ENCODE data around the gene ZNF423.

ZNF423 gene

DNA sequence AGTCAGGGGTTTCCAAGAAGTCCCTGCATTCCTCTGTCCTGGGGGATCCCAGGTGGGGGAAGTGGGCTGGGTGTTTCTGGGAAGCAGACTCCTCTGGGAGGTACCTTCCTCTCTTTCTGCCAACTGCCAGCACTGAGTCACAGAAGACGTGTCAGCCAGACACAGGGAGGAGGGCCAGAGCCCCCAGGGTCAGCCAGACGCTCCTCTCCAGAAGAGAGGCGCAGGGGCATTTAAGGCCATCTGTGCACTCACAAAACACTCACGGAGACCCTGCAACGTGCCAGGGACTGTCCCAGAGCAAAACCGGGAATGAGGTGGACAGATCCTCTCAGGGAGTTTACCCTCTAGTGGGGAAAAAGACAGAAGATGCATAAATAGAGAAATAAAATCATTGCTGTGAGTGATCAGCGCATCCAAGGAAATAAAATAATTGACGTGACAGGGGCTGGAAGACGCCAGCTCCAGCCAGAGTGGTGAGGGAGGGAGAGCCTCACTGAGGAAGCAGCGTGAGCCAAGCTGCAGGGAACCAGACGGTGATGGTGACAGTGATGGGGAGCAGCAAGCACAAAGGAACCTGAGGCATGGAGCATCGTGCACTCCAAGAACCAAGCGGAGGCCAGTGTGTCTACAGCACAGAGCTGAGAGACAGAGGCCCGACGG, 105.4 kb downstream of the ZNF423 start:
- H3K36me3 ChIP-seq (ENCODE audit: control insufficient read depth, insufficient read depth, low read length): no peaks in the 10 kb centered on the region
- no peak overlapping the region for H3K4me3 ChIP-seq (ENCODE audit: low read depth, low read length)
- peaks cover 41% of the 10 kb centered on the region for H3K4me1 ChIP-seq (ENCODE audit: control insufficient read depth, insufficient read depth, low read length)
- H3K27me3 ChIP-seq (ENCODE audit: control insufficient read depth, insufficient read depth, low read length): no peaks in the 10 kb centered on the region
- H3K27ac ChIP-seq (ENCODE audit: low read depth, low read length): no peak overlapping the region
- H3K9ac ChIP-seq (ENCODE audit: low read length): no peak overlapping the region
- H3K9me3 ChIP-seq (ENCODE audit: control insufficient read depth, insufficient read depth, low read depth, low read length): no peaks in the 10 kb centered on the region

DNA sequence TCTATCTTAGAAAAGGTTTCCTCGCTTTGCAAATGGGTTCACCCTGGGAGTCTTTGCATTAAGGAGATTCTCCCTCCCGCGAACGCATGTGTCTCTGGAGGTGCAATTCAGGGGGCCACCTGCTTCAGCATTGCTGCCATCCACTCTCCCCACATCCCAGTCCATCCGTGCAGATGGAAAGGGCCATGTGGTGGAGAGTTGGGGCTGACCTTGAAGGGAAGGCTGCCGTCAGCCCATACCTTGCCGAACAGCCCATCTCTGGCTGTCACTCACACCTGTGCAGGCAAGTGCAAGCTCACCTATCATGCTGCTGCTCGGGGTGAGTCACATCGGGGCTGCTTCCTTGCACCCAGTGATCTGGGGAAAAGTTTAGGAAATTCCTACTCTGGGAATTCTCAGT, 106.1 kb downstream of the ZNF423 start:
- Histone ChIP-seq H3K27me3 (ENCODE audit: control insufficient read depth, insufficient read depth, low read length) (no peaks in the 10 kb centered on the region), H3K9ac (ENCODE audit: low read length) (no peak overlapping the region), H3K27ac (ENCODE audit: low read depth, low read length) (no peak overlapping the region), H3K36me3 (ENCODE audit: control insufficient read depth, insufficient read depth, low read length) (no peaks in the 10 kb centered on the region), H3K4me3 (ENCODE audit: low read depth, low read length) (no peak overlapping the region), H3K4me1 (ENCODE audit: control insufficient read depth, insufficient read depth, low read length) (peaks cover 35% of the 10 kb centered on the region), H3K9me3 (ENCODE audit: control insufficient read depth, insufficient read depth, low read depth, low read length) (no peaks in the 10 kb centered on the region)

DNA sequence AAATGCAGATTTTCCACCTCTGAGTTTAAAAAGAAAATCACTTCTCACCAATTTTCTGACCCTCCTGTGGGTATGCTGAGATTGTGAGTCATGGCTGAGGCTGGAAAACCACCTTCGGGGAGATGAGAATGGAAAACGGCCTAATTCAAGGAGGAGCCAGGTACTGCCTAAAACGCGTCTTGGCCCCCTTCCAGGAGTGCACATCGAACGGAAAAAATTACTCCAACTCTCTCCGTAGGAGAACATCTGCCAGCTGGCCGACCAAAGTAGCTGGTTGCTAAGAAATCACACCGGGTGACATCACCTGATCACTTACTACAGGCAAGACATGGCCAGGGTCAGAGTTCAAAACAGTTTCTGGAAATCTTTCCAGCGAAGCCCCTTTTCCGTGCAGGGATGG, 107.6 kb downstream of the ZNF423 start:
- Histone ChIP-seq H3K27ac (ENCODE audit: low read depth, low read length) (no peak overlapping the region), H3K9me3 (ENCODE audit: control insufficient read depth, insufficient read depth, low read depth, low read length) (no peaks in the 10 kb centered on the region), H3K9ac (ENCODE audit: low read length) (no peak overlapping the region), H3K4me3 (ENCODE audit: low read depth, low read length) (no peak overlapping the region), H3K36me3 (ENCODE audit: control insufficient read depth, insufficient read depth, low read length) (no peaks in the 10 kb centered on the region), H3K27me3 (ENCODE audit: control insufficient read depth, insufficient read depth, low read length) (no peaks in the 10 kb centered on the region), H3K4me1 (ENCODE audit: control insufficient read depth, insufficient read depth, low read length) (peaks cover 29% of the 10 kb centered on the region)

DNA sequence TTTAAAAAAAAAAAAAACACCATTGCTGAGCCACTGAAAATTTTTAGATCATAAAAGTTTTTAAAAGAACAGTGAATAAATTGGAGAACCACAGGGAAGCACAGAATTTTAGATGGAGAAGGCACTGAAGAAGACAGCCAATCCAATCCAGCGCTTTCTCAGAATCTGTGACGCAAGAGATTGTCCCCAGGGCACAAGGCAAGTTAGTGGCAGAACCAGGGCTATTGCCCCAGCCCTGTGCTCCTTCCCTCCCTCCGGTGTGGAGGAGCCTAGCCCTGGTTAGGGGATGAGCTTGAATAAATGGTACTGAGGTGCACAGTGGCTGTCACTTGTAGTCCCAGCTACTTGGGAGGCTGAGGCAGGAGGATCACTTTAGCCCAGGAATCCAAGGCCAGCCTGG, 108.3 kb downstream of the ZNF423 start:
- Histone ChIP-seq H3K36me3 (ENCODE audit: control insufficient read depth, insufficient read depth, low read length) (no peaks in the 10 kb centered on the region), H3K9me3 (ENCODE audit: control insufficient read depth, insufficient read depth, low read depth, low read length) (no peaks in the 10 kb centered on the region), H3K4me1 (ENCODE audit: control insufficient read depth, insufficient read depth, low read length) (peaks cover 29% of the 10 kb centered on the region), H3K9ac (ENCODE audit: low read length) (no peak overlapping the region), H3K4me3 (ENCODE audit: low read depth, low read length) (no peak overlapping the region), H3K27me3 (ENCODE audit: control insufficient read depth, insufficient read depth, low read length) (no peaks in the 10 kb centered on the region), H3K27ac (ENCODE audit: low read depth, low read length) (no peak overlapping the region)

DNA sequence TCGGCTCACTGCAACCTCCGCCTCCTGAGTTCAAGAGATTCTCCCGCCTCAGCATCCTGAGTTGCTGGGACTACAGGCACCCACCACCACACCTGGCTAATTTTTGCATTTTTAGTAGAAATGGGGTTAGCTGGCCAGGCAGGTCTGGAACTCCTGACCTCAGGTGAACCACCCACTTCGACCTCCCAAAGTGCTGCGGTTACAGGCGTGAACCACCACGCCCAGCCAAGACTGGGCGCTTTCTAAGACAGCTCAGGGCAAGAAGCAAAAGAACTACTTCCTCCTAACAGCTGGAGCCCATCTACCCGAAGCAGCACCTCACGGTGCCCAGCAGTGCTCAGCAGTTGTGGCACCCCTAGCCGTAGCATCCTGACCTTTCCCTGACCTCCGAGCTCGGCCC, 109.4 kb downstream of the ZNF423 start:
- Histone ChIP-seq H3K9ac (ENCODE audit: low read length) (no peak overlapping the region), H3K27ac (ENCODE audit: low read depth, low read length) (no peak overlapping the region), H3K9me3 (ENCODE audit: control insufficient read depth, insufficient read depth, low read depth, low read length) (no peaks in the 10 kb centered on the region), H3K4me1 (ENCODE audit: control insufficient read depth, insufficient read depth, low read length) (peaks cover 29% of the 10 kb centered on the region), H3K27me3 (ENCODE audit: control insufficient read depth, insufficient read depth, low read length) (no peaks in the 10 kb centered on the region), H3K36me3 (ENCODE audit: control insufficient read depth, insufficient read depth, low read length) (no peaks in the 10 kb centered on the region), H3K4me3 (ENCODE audit: low read depth, low read length) (no peak overlapping the region)

DNA sequence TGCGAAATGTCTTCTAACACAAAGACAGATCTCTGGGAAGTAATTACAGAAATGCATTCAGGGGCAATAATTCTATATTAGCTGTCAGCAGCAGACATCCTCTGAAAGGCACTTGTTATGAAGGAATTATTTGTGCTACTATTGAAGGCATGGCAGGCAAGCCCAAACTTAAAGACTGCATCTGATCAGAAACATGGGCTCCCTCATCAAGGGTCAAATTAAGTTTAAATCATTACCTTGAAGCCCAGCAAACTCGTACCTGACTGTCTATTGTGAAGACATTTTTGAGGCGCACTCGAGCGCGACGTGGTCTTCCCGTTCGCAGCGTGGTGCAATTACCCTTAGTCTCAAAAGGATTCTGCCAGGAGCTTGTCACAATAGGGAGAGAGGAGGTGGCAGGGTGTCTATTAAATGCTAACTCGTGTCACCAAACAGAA, 110.6 kb downstream of the ZNF423 start:
- Histone ChIP-seq H3K4me3 (ENCODE audit: low read depth, low read length) (no peak overlapping the region), H3K9ac (ENCODE audit: low read length) (no peak overlapping the region), H3K36me3 (ENCODE audit: control insufficient read depth, insufficient read depth, low read length) (no peaks in the 10 kb centered on the region), H3K9me3 (ENCODE audit: control insufficient read depth, insufficient read depth, low read depth, low read length) (no peaks in the 10 kb centered on the region), H3K4me1 (ENCODE audit: control insufficient read depth, insufficient read depth, low read length) (peaks cover 23% of the 10 kb centered on the region), H3K27ac (ENCODE audit: low read depth, low read length) (no peak overlapping the region), H3K27me3 (ENCODE audit: control insufficient read depth, insufficient read depth, low read length) (no peaks in the 10 kb centered on the region)

DNA sequence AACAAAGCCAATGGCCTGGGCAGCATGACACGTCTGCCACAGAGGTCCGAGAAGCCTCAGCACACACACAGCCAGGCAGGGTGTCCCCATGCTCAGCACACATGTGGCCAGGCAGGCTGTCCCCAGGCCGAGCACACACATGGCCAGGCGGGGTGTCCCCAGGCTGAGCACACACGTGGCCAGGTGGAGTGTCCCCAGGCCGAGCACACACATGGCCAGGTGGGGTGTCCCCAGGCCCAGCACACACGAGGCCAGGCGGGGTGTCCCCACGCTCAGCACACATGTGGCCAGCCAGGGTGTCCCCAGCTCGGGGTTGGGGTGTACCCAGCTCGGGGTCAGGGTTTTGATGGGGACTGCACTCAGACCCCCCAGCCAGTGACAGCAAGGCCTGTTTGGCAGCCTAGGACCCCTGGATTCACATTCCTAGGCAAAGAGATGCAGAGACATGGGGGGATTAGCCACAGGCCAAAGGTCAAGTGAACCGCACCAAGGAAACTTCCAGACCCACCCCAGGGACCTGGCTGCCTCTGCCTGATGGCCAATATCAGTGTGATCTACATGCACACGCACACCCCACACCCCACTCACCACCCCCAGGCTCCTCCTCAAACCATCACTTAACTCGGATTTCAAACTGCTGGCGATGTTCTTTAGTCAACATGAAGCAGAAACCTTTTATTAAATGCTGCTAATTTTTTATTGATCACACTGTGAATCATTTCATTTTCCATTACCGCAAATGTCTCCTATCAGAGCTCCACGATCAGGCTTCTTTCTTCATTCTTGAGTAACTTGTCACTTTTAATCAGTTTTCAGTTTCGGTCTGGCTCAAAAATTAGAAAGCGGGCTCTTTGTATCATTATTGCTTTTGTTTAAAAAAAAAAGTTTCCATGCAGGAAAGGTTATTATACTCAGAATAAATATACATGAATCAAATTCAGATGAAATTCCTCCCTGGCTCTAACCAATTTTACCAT, 111.4 kb downstream of the ZNF423 start:
- Histone ChIP-seq H3K9ac (ENCODE audit: low read length) (no peak overlapping the region), H3K4me1 (ENCODE audit: control insufficient read depth, insufficient read depth, low read length) (peaks cover 15% of the 10 kb centered on the region), H3K27ac (ENCODE audit: low read depth, low read length) (no peak overlapping the region)

DNA sequence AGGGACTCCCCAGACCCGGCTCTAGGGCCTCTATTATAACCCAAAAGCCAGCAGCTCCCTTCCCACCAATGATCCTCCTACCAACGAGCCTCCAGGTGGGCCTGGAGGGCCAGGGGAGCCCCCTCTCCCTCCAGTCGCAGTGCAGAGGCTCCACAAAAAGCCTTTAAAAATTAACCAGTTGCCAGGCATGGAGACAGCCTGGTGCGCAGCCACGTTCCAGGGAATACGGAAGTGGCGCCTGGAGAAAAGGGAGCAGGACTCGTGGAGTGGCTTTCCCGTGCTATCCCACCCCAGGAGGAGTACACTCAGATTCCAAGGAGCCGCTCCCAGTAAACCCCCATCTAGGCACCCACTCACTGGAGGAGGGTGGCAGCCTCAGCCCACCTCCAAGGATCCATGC, 112.3 kb downstream of the ZNF423 start:
- H3K4me1 ChIP-seq (ENCODE audit: control insufficient read depth, insufficient read depth, low read length): peaks cover 11% of the 10 kb centered on the region; the same call in 1 of the 2 replicates
- no peaks in the 10 kb centered on the region for H3K36me3 ChIP-seq (ENCODE audit: control insufficient read depth, insufficient read depth, low read length)
- no peaks in the 10 kb centered on the region for H3K27me3 ChIP-seq (ENCODE audit: control insufficient read depth, insufficient read depth, low read length)
- H3K4me3 ChIP-seq (ENCODE audit: low read depth, low read length): no peak overlapping the region
- no peak overlapping the region for H3K9ac ChIP-seq (ENCODE audit: low read length)
- no peak overlapping the region for H3K27ac ChIP-seq (ENCODE audit: low read depth, low read length)
- no peaks in the 10 kb centered on the region for H3K9me3 ChIP-seq (ENCODE audit: control insufficient read depth, insufficient read depth, low read depth, low read length)

More for the DNA sequence above, 111.4 kb downstream of the ZNF423 start:
- Histone ChIP-seq H3K36me3 (ENCODE audit: control insufficient read depth, insufficient read depth, low read length) (no peaks in the 10 kb centered on the region), H3K27me3 (ENCODE audit: control insufficient read depth, insufficient read depth, low read length) (no peaks in the 10 kb centered on the region), H3K4me3 (ENCODE audit: low read depth, low read length) (no peak overlapping the region), H3K9me3 (ENCODE audit: control insufficient read depth, insufficient read depth, low read depth, low read length) (no peaks in the 10 kb centered on the region)

DNA sequence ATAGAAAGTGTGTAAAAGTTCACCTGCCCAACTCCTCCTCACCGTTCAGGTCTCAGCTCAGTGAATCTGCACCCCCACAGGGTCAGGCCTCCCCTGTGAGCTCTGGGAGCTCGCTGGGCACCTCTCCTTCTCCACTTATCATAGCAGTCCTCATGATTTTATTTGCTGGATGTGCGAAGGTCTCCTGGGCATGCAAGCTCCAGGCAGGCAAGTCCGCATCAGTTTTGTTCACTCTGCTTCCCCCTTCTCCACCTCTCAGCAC, 112.8 kb downstream of the ZNF423 start:
- H3K27ac ChIP-seq (ENCODE audit: low read depth, low read length): no peak overlapping the region
- no peaks in the 10 kb centered on the region for H3K36me3 ChIP-seq (ENCODE audit: control insufficient read depth, insufficient read depth, low read length)
- no peak overlapping the region for H3K4me3 ChIP-seq (ENCODE audit: low read depth, low read length)
- H3K9me3 ChIP-seq (ENCODE audit: control insufficient read depth, insufficient read depth, low read depth, low read length): no peaks in the 10 kb centered on the region
- H3K4me1 ChIP-seq (ENCODE audit: control insufficient read depth, insufficient read depth, low read length): peaks cover 7% of the 10 kb centered on the region; the same call in 1 of the 2 replicates
- no peaks in the 10 kb centered on the region for H3K27me3 ChIP-seq (ENCODE audit: control insufficient read depth, insufficient read depth, low read length)
- no peak overlapping the region for H3K9ac ChIP-seq (ENCODE audit: low read length)

DNA sequence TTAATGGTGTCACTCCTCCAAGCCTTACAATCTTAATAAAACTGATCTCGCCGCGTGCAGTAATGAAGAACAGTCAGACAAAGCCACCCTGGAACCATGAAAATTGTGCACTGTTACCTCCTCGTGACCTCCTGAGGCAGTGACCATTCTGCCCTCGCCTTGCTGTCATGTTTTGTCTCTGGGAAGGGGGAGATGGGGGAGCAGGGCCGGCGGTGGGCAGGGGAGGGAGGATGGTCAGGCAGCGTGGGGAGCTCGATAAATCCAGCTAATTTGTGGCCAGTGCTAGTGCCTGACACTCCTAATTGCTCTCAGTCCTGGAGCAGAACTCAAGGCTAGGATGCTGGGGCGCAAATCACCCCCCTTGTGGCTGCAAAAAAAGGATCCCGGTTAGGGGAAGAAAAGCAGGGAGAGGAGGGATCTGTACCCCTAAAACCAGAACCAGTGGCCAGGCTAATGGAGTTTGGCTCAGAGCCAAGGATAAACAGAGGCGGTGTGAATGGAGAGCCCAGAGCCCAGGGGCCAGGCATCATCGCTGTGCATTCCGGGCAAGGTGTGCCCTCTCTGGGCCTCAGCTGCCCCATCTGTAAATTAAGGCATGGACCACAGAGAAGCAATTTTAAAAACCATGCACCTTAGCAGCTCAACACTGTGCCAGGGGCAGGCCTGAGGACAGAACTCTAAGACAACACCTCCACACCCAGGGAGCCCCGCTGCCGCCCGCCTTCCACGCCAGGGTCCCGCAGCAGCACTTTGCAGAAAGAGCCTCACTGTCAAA, 113.3 kb downstream of the ZNF423 start:
- no peaks in the 10 kb centered on the region for H3K36me3 ChIP-seq (ENCODE audit: control insufficient read depth, insufficient read depth, low read length)
- no peak overlapping the region for H3K9ac ChIP-seq (ENCODE audit: low read length)
- H3K4me3 ChIP-seq (ENCODE audit: low read depth, low read length): no peak overlapping the region
- H3K27ac ChIP-seq (ENCODE audit: low read depth, low read length): no peak overlapping the region
- H3K27me3 ChIP-seq (ENCODE audit: control insufficient read depth, insufficient read depth, low read length): no peaks in the 10 kb centered on the region
- peaks cover 7% of the 10 kb centered on the region; the same call in 1 of the 2 replicates for H3K4me1 ChIP-seq (ENCODE audit: control insufficient read depth, insufficient read depth, low read length)
- H3K9me3 ChIP-seq (ENCODE audit: control insufficient read depth, insufficient read depth, low read depth, low read length): no peaks in the 10 kb centered on the region

DNA sequence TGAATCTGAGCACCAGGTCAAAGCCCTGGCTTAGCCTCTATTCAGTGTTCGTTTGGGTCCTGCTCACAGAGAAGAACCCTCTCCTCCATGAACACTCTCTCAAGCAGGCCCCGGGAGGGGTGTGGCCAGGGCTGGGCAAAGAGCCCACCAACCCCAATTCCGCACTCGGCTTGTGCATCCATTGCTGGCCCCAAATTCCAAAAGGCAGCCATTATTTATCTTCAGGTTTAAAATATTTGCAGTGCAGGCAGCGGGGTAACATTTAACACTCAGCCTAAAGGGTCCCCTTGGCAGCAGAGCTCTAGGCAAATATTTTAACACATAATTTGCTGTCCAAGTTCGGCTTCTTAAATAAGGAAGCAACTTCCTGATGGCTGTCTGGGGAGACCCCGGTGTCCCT, 115.7 kb downstream of the ZNF423 start:
- peaks cover 3% of the 10 kb centered on the region; the same call in 1 of the 2 replicates for H3K4me1 ChIP-seq (ENCODE audit: control insufficient read depth, insufficient read depth, low read length)
- no peaks in the 10 kb centered on the region for H3K36me3 ChIP-seq (ENCODE audit: control insufficient read depth, insufficient read depth, low read length)
- no peak overlapping the region for H3K27ac ChIP-seq (ENCODE audit: low read depth, low read length)
- H3K9me3 ChIP-seq (ENCODE audit: control insufficient read depth, insufficient read depth, low read depth, low read length): no peaks in the 10 kb centered on the region
- H3K27me3 ChIP-seq (ENCODE audit: control insufficient read depth, insufficient read depth, low read length): no peaks in the 10 kb centered on the region
- no peak overlapping the region for H3K9ac ChIP-seq (ENCODE audit: low read length)
- no peak overlapping the region for H3K4me3 ChIP-seq (ENCODE audit: low read depth, low read length)
